Brain pericyte (primary cell): ENCODE results near the gene STMN1.

Source experiments
- DNase-seq: peaks from one replicate; pipeline ENCODE4 v3.0.0-alpha.2; 2012; ENCODE audit warnings: low read depth, low spot score

The STMN1 gene

DNA sequence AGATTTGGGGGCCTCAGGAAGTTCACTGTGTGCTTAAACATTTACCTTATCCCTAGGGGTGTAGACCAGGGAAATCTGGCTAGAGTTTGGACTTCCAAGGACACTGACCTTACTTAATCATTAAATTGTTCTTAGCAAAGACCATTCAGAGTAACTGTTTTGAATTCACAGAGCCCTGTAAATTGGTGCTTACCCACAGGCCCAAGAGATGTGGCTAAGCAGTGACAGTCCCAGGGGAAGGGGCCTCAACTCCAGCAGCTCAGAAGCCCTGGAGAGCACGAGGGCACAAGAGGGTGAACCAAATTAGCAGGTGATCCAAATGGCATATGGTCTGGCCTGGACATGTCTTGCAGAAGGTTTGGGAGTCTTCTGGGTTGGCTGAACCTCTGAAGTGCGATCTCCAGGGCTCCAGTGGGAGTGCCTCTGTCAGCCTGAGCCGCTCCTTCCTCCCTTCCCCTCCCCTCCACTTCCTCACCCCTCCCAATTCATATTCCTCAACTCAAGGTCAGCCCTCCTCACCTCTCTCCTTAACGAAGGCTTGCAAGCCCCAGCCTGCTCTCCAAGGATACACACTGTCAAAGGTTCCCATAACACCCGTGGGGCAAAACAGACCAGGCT lies 35.0 kb downstream of the STMN1 start:
- DNase-seq = no peak

DNA sequence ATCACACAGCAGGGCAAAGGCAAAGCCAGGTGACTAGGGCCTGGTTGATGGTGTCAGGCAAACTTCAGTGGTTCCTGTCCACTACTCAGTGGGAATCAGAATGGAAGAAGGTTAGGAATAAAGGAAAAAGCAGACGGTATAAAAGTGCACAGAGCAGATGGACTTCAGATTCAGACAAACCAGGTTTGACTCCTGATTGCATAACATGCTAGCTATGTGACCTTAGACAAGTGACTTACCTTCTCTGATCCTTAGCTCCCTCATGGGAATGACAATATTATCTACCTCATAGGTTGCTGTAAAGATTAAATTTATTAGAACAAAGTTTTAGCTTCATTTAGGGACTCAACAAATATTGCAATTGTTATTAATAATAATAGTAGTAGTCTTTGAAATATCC lies 35.6 kb downstream of the STMN1 start:
- no peak for DNase-seq

DNA sequence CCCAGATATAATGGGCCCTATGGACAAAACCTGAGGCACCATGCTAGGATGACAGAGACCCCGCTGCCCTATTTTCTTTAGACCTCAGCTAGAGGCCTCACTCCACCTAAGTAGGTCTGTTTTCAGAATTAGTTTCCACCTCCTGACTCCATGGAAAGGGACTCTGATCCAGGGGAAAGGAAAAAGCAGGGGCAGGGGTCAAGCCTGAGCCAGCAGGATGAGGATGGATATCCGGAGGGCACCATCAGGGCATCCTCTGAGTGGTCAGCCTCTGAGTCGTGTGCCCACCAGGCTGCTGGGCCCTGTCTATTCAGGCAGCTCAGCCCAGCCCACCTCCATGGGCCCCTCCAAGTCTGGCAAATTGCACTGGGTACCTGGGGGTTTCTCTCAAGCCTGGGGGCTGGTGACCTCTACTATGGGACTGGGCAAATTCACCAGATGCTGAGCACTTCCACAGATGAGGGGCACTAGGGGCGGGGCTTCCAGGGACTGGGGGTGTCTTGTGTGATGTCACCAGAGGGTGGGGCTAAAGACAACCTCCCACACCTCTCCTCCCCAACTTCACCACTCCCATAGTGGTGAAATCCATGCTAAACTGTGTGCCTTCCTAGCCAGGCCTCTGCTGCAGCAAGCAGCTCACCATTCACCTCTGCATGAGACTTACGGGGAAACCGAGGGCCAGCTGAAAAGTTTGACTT lies 36.2 kb downstream of the STMN1 start:
- DNase-seq = no peak

DNA sequence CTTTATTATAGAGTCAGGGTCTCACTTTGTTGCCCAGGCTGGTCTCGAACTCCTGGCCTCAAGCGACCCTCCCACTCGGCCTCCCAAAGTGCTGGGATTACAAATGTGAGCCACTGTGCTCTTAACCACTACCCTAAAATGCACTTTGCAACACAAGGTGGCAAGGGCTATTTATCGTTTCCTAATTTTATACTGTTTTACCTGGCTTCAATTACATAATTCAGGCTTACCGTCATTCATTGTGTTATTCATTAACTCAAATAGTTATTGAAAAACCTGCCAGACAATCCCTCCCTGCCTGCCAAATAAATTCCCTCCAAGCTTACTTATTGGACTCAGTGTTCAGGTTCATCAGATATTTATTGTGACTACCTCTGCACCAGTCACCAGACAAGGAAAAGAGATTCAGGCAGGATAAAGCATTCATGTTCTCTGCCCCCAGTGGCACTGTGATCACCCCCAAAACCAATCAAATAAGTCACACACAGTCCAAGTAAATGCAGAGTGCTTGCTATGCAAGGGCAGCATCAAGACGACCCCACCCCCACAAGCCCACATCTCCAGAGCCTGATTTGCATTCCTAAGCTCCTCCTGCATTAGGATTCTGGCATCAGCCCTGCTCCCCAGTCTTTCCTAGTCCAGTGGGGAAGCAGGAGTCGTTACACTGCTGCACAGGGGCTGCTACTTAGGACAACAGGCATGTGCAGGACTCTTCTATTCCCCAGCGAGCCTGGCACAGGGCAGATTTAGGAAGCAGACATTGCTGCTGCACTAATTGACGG lies 38.8 kb downstream of the STMN1 start:
- DNase-seq = no peak

DNA sequence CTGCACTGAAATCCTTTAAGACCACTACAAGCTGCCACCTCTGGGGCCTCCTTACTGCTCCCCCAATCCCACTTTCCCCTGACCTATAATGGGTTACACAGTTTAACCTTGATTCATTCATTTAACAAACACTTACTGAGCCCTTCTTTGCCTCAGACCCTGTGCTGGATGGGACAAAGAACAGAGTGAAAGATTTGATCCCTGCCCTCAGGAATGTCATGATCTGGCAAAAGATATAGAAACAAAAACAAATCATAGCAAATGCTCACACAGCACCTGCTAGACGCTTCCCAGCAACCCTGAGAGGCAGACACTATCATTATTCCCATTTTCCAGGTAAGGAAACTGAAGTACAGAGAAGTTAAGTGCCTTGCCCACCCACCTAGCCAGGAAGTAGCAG lies 39.9 kb downstream of the STMN1 start:
- no peak for DNase-seq

DNA sequence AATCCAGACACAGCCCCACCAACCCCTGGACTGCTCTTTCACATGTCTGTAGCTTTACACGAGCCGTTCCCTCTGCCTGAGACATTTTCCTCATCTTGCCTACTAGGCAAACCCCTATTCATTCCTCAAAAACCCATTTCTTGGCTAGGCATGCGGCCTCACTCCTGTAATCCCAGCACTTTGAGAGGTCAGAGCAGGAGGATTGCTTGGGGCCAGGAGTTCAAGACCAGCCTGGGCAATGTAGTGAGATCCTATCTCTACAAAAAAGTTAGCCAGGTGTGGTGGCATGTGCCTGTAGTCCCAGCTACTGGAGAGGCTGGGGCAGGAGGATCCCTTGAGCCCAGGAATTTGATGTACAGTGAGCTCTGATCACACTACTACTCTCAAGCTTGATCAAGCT lies 41.8 kb downstream of the STMN1 start:
- DNase-seq = no peak

DNA sequence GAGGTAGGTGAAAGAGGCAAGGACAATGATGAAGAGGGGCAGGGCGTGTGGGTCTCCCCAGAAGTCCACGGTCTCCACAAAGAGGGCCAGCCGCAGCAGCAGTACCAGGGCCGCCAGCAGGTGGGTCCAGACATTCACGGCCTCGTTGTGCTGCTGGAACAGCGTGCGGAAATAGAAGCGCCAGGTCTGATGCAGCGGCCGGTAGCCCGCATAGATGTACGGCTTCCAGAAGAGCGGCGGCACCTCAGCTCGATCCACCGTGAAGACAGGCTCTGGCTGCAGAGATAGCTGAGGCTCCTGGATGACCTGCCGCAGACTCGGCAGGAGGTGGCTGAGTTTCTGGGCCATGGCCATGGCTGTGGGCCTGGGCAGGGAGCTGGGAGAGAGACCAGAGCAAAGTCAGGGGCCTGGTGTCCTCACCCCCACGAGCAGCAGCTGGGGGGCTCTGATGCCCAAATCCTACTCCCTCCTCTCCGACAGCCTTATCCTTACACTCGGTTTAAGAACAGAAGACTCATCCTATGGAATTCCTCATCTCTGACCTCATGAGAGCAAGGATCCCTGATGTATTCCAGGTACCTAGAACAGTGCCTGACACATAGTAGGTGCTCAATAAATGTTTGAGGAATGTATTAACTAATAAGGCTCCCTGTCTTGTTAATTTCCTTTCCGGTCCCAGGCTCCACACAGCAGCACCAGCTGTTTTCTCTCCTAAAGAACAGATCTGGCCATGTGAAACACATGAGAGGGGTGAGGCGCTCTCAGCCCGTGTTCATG lies 42.5 kb downstream of the STMN1 start:
- DNase-seq = no peak

DNA sequence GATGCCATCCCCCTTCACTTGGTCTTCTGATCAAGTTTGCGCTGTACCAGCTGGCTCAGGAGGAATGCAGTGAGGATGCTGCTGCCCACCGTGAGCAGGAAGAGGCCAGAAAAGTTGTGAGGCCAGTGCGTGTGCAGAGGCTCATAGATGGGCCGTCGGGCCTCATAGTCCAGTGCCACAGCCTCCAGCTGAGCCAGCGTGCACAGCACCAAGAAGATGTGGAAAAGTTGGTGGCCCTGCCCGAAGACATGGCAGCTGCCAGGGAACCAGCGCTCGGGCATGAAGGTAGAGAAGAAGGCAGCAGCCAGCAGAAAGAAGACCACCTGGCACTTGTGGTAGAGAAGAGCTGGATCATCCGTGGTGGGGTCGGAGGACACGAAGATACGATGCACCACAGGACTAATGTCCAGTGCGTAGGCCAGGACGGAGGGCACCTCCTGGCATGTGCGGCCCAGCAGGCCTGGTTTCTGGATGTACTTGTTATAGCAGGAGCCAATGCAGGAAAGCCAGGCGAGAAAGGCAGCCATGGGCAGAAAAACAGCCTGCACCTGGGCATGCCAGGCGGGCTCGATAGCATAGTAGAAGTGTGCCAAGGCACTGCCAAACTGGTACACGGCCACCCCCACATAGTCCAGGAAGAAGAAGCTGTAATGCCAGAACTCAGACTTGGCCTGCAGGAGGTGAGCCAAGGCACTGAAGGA lies 43.3 kb downstream of the STMN1 start:
- no peak for DNase-seq

DNA sequence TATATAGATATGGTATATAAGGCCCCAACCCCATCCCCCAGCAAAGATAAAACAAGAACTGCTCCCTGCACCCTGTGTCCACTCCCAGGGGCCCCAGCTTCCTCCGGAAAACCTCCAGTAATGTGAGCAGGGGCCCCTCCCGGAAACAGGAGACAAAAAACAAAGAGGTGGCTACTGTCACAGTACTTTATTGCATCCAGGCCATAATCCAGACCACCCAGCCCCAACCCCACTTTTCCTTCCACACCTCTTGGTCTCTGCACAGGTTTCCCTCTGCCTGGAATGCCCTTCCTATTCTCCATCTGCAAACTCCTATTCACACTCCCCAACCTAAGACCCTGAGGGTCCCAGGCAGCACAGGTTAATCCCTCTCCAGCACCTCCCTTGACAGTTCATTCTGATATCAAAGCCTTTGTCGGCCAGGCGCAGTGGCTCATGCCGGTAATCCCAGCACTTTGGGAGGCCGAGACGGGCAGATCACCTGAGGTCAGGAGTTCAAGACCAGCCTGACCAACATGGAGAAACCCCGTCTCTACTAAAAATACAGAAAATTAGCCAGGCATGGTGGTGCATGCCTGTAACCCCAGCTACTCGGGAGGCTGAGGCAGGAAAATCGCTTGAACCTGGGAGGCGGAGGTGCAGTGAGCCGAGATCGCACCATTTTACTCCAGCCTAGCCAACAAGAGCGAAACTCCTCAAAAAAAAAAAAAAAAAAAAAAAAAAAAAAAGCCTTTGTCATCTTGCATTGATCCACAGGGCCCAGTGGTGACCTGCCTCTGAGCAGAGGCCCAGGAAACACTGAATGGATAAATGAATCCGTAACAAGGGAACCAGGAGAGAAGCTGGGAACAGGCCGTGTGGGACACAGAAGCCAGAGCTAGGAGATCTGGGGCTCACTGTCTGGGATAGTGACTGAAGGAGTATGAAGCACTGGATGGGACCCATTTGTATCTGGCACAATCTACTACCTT lies 44.6 kb downstream of the STMN1 start:
- DNase-seq = no peak

DNA sequence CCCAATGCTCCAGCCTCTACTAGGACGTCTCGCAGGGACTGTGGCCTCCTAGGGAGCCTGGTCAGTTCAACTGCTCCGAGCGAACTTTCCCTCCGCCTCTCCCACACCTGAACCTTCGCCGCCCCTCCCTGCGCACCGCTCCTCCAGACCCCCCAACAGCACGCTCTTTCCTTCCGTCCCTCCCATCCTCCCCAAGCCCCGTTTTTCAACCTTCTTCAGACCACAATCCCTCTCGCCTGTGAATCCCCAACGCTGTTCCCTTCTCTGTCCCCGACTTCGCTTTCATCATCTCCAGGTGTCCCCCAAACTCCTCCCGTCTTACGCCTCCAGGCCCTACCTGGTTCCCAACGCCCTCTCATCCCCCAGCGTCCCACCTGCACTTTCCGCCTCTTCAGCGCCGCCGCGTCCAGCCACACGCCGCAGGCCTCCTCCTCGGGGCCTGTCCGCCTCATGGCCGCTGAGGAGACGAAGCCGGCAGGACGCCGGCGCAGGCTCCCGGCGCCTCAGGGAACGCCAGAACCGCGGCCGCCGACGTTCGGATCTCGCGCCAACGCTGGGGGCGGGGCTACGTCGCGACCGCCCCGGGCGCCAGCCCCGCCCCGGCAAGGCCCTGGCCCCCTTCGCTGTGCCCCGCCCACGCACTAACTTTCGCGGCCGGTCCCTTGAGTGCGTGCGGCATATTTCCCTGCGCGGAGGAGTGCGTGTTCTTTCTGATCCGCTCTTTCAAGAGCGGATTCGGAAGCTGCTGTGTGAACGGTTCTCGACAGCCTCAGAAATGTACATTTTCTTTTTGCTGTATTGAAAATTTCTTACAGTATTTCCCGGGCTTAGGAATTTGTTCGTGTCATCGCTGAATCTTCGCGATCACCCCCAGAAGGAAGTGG lies 47.1 kb downstream of the STMN1 start, which contains the start of gene AUNIP:
Gene AUNIP, minus strand, starts transcription at position 552 of the 884 bp plus-strand sequence. Its CDS starts 100 bp downstream, at position 452.
- peak; percentile 40 for DNase-seq

DNA sequence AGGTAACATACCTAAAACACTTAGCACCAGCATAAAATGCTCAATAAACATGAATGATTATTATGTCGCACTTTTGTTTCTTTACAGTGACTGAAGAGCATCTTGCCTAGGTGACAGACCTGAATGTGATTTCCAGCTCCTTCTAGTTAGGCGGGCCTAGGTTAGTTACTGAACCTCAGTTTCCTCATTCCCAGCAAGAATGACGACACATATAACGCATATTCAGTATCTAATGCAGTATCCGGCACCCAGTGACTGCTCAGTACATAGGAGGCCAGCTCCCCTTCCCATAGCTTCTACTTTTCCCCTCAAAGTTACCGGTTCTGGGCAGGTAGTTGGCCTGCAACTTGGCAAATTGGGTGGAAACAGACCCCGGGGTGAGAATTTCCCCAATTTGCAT lies 47.7 kb downstream of the STMN1 start:
- DNase-seq = no peak

DNA sequence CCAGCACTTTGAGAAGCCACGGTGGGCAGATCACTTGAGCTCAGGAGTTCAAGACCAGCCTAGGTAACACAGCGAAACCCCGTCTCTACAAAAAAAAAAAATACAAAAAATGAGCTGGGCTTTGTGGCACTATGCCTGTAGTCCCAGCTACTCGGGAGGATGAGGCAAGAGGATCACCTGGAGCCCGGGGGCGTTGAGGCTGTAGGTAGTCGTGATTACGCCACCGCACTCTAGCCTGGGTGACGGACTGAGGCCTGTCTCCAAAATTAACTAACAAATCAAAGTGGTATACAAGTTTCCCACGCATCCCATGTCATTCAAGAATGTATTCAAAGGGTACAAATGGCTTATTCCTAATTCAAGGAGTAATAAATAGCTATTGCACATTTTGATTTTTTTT lies 49.4 kb downstream of the STMN1 start:
- DNase-seq = no peak

DNA sequence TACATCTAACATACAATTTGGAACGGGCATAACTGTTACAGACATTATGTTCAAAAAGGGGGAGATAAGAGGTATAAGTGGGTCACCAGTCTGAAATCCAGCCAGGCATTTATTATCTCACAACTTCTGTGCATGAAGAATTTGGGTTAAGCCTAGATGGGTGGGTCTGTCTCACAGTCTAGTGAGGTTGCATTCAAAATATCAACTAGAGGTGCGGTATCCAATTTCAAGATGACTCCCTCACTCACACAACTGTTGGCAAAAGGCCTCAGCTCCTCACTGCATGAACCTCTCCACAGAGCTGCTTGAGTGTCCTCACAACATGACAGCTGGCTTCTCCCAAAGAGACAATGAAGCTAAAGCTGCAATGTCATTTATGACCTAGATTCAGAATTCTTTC lies 51.7 kb downstream of the STMN1 start:
- DNase-seq = no peak
